HL-60 (cell line): ENCODE results near the gene USF3.

ENCODE experiments used
- DNase-seq, 2 experiments: peaks; one replicate each; pipeline ENCODE4 v3.0.0-alpha.2; 2010 to 2020; ENCODE audit warnings: low read depth in 1 of 2, low spot score in 1 of 2
- H3K27ac ChIP-seq: fragments of 250-450 bp; sonication (Bioruptor Pico); replicated peaks from 2 replicates; pipeline ENCODE4 v1.5.1; 2020; ENCODE audit warnings: mild to moderate bottlenecking, moderate library complexity
- H3K27me3 ChIP-seq: fragments of 250-450 bp; sonication (Bioruptor Pico); 2 replicates; pipeline ENCODE4 v1.5.1; 2021; ENCODE audit warnings: mild to moderate bottlenecking, moderate library complexity; ENCODE audit not compliant: insufficient read depth, poor library complexity, severe bottlenecking
- H3K4me3 ChIP-seq: replicated peaks from 2 replicates; pipeline ENCODE4 v1.5.1; 2011; ENCODE audit warnings: mild to moderate bottlenecking, control low read depth, low read length; ENCODE audit not compliant: insufficient read depth
- GABPA ChIP-seq: IDR thresholded peaks from 2 replicates; pipeline ENCODE4 v1.6.1; 2012; ENCODE audit warnings: low read depth
- POLR2AphosphoS5 ChIP-seq: IDR thresholded peaks from 2 replicates; pipeline ENCODE4 v1.6.1; 2012; ENCODE audit warnings: low read depth
- SPI1 ChIP-seq: IDR thresholded peaks from 2 replicates; pipeline ENCODE4 v1.6.1; 2012; ENCODE audit warnings: low read depth, mild to moderate bottlenecking, borderline replicate concordance
- TF ChIP-seq, protein P1 (sequence below): IDR thresholded peaks from one replicate; pipeline ENCODE4 v1.5.1; 2011; ENCODE audit warnings: low read length, control low read depth, inconsistent platforms; ENCODE audit not compliant: insufficient read depth
- TF ChIP-seq, protein P2 (sequence below): IDR thresholded peaks from 2 replicates; pipeline ENCODE4 v1.6.1; 2012; ENCODE audit warnings: low read depth; ENCODE audit not compliant: insufficient replicate concordance

Gene USF3

DNA sequence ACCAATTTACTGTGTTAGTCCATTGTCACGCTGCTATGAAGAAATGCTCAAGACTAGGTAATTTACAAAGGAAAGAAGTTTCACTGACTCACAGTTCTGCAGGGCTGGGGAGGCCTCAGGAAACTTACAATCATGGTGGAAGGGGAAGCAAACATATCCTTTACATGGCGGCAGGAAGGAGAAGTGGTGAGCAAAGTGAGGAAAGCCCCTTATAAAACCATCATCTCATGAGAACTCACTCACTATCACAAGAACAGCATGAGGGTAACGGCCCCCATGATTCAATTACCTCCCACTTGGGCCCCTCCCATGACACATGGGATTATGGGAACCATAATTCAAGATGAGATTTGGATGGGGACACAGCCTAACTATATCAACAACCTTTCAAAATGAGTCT, 20.2 kb downstream of the USF3 start:
- Histone ChIP-seq H3K4me3 (no peak overlapping the region), H3K27me3 (no peaks in the 10 kb centered on the region), H3K27ac (no peak overlapping the region)
- TF ChIP-seq, protein P1, sequence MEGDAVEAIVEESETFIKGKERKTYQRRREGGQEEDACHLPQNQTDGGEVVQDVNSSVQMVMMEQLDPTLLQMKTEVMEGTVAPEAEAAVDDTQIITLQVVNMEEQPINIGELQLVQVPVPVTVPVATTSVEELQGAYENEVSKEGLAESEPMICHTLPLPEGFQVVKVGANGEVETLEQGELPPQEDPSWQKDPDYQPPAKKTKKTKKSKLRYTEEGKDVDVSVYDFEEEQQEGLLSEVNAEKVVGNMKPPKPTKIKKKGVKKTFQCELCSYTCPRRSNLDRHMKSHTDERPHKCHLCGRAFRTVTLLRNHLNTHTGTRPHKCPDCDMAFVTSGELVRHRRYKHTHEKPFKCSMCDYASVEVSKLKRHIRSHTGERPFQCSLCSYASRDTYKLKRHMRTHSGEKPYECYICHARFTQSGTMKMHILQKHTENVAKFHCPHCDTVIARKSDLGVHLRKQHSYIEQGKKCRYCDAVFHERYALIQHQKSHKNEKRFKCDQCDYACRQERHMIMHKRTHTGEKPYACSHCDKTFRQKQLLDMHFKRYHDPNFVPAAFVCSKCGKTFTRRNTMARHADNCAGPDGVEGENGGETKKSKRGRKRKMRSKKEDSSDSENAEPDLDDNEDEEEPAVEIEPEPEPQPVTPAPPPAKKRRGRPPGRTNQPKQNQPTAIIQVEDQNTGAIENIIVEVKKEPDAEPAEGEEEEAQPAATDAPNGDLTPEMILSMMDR: no peak
- TF ChIP-seq, protein P2, sequence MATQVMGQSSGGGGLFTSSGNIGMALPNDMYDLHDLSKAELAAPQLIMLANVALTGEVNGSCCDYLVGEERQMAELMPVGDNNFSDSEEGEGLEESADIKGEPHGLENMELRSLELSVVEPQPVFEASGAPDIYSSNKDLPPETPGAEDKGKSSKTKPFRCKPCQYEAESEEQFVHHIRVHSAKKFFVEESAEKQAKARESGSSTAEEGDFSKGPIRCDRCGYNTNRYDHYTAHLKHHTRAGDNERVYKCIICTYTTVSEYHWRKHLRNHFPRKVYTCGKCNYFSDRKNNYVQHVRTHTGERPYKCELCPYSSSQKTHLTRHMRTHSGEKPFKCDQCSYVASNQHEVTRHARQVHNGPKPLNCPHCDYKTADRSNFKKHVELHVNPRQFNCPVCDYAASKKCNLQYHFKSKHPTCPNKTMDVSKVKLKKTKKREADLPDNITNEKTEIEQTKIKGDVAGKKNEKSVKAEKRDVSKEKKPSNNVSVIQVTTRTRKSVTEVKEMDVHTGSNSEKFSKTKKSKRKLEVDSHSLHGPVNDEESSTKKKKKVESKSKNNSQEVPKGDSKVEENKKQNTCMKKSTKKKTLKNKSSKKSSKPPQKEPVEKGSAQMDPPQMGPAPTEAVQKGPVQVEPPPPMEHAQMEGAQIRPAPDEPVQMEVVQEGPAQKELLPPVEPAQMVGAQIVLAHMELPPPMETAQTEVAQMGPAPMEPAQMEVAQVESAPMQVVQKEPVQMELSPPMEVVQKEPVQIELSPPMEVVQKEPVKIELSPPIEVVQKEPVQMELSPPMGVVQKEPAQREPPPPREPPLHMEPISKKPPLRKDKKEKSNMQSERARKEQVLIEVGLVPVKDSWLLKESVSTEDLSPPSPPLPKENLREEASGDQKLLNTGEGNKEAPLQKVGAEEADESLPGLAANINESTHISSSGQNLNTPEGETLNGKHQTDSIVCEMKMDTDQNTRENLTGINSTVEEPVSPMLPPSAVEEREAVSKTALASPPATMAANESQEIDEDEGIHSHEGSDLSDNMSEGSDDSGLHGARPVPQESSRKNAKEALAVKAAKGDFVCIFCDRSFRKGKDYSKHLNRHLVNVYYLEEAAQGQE: no peak
- no peak for TF ChIP-seq POLR2AphosphoS5
- TF ChIP-seq GABPA: no peak
- TF ChIP-seq SPI1: no peak
- peak in 1 of 2 experiments; percentile 11 for DNase-seq

DNA sequence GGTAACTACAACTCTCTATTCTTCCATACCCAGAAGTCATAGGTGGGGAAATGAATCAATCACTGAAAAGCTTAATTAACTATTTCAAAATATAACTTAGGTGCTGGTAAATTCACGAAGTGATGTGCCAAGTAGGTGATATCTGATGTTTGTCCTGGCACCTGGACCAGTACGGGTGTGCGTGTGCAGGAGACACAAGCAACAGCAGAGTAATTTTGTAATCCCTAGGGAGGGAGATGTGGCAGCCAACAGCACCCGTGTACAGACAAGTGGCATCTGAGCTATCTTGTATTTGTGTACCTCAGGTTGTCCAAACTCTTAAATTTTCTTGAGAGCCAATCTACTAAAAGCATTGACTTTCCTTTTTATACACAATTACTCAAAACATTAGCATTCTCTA, 22.8 kb downstream of the USF3 start:
- DNase-seq: no peak
- Histone ChIP-seq H3K27ac (no peak overlapping the region), H3K4me3 (no peak overlapping the region), H3K27me3 (no peaks in the 10 kb centered on the region)
- TF ChIP-seq SPI1 (no peak), GABPA (no peak), POLR2AphosphoS5 (no peak)
- TF ChIP-seq, protein P1: no peak
- TF ChIP-seq, protein P2: no peak

DNA sequence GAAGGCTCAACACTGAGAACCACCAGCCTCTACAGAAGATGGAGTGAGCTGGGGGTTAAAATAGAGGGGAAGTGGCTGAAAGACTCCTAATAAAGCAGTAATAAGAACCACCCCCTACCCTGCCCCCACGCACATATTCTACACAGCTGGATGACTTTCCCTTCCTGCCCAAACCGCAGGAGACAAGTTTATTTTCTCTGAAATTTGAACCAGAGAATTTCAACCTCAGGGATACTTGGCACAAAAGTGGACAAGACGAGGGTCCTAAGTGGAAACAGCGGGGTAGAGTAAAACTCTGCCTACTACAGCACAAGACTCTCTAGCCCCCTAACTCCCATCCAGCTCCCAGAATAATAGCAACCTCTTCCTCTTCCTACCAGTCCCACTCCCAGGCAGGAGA, 28.4 kb downstream of the USF3 start:
- Histone ChIP-seq H3K4me3 (no peak overlapping the region), H3K27me3 (no peaks in the 10 kb centered on the region), H3K27ac (no peak overlapping the region)
- no peak for DNase-seq
- TF ChIP-seq, protein P1: no peak
- no peak for TF ChIP-seq POLR2AphosphoS5
- no peak for TF ChIP-seq GABPA
- TF ChIP-seq, protein P2: no peak
- TF ChIP-seq SPI1: peak; percentile 47; the same call in 1 of the 2 replicates
